ENCODE measurements around the gene MYH13. TPM values are rescaled to one million over a fixed set of nuclear protein-coding genes. Genes with fewer than 3 reads are reported as not detected.

MYH13 gene
- total RNA-seq, 1 experiment from 2014 or later, result not detected

- Histone ChIP-seq H3K36me3 (ENCODE audit: insufficient read depth, low read length, poor library complexity, severe bottlenecking) (no peaks in the 10 kb centered on the region), H3K4me3 (ENCODE audit: low read depth, low read length, poor library complexity, severe bottlenecking) (no peak overlapping the region), H3K27me3 (replicated peaks; ENCODE audit: insufficient read depth, low read depth, low read length, poor library complexity) (no peaks in the 10 kb centered on the region), H3K4me1 (ENCODE audit: insufficient read depth, low read length, poor library complexity, severe bottlenecking) (no peaks in the 10 kb centered on the region), H3K9me3 (ENCODE audit: low read depth, low read length, poor library complexity, severe bottlenecking) (no peaks in the 10 kb centered on the region), H3K27ac (ENCODE audit: low read depth, low read length, poor library complexity, severe bottlenecking) (no peak overlapping the region)
- no TSS peak for BruUV-seq (replicated peaks)
- intact Hi-C loops (cut with micrococcal nuclease; ENCODE audit: unreplicated experiment), result loop anchor here (1.0 kb wide), 1 partner anchor 287 kb away; no protein-coding TSS in a partner anchor
- POLR2A ChIA-PET (ENCODE audit: low non-redundant PET), result no interaction called here
- DNase-seq (ENCODE audit: low spot score), result peak; percentile 89
- CTCF ChIA-PET, result interaction anchor here (2.1 kb wide), 1 partner anchor 287 kb away, joined by 11 read pairs; no protein-coding TSS in a partner anchor
- TF ChIP-seq EZH2 (IDR thresholded peaks at IDR 0.05; ENCODE audit: borderline replicate concordance, low read depth, low read length, poor library complexity, severe bottlenecking) (no peak), CTCF (conservative IDR thresholded peaks at IDR 0.05; ENCODE audit: low read depth, low read length) (peak; percentile 95)
Observed at GRCh38 chr17:10327640-10328039, 45.2 kb downstream of the MYH13 start.

- Histone ChIP-seq H3K36me3 (ENCODE audit: insufficient read depth, low read length, poor library complexity, severe bottlenecking) (no peaks in the 10 kb centered on the region), H3K27me3 (replicated peaks; ENCODE audit: insufficient read depth, low read depth, low read length, poor library complexity) (no peaks in the 10 kb centered on the region), H3K4me3 (ENCODE audit: low read depth, low read length, poor library complexity, severe bottlenecking) (no peak overlapping the region), H3K27ac (ENCODE audit: low read depth, low read length, poor library complexity, severe bottlenecking) (no peak overlapping the region), H3K4me1 (ENCODE audit: insufficient read depth, low read length, poor library complexity, severe bottlenecking) (no peaks in the 10 kb centered on the region), H3K9me3 (ENCODE audit: low read depth, low read length, poor library complexity, severe bottlenecking) (no peaks in the 10 kb centered on the region)
- no TSS peak for BruUV-seq (replicated peaks)
- POLR2A ChIA-PET (ENCODE audit: low non-redundant PET), result interaction anchor here (0.6 kb wide), 1 partner anchor 294 kb away, joined by 8 read pairs; no protein-coding TSS in a partner anchor
- no peak for DNase-seq (ENCODE audit: low spot score)
- no peak for TF ChIP-seq CTCF (conservative IDR thresholded peaks at IDR 0.05; ENCODE audit: low read depth, low read length)
- TF ChIP-seq EZH2 (IDR thresholded peaks at IDR 0.05; ENCODE audit: borderline replicate concordance, low read depth, low read length, poor library complexity, severe bottlenecking), result no peak
- intact Hi-C loops (cut with micrococcal nuclease; ENCODE audit: unreplicated experiment), result no loop called here
- CTCF ChIA-PET, result interaction anchor here (0.9 to 2.2 kb wide), 2 partner anchors 289 to 293 kb away, joined by 5 to 15 read pairs; no protein-coding TSS in a partner anchor
Observed at GRCh38 chr17:10325031-10325695, 47.6 kb downstream of the MYH13 start.

DNA sequence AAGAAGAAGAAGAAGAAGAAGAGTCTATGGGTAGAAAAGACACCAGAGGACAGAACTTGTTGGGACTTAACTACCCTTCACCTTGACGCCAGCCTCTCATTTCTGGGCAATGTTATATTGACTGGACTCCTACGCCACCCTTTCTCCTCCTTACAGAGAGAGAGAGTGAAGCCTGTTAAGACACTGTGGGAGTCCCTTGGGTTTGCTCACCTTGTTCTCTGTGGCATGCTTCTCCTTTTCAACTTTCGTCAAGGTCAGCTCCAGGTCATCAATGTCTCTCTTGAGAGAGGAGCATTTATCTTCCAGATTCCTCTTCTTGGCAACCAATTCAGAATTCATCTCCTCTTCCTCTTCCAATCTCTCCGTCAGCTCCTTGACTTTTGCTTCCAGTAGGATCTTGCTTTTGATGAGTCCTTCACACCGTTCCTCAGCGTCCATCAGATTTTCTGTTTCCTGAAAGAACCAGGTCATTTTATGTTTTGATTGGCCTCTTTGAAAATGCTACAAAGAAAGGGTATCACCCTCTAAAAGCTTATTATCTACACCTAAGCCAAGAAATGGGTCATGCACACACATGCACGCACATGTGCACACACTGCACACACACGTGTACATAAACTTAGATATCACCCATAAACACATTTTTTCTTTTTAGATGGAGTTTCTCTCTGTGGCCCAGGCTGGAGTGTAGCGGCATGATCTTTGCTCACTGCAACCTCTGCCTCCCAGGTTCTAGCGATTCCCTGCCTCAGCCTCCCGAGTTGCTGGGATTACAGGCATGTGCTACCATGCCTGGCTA, 48.8 kb downstream of the MYH13 start:
- Histone ChIP-seq H3K4me1 (ENCODE audit: insufficient read depth, low read length, poor library complexity, severe bottlenecking) (no peaks in the 10 kb centered on the region), H3K27me3 (replicated peaks; ENCODE audit: insufficient read depth, low read depth, low read length, poor library complexity) (no peaks in the 10 kb centered on the region), H3K27ac (ENCODE audit: low read depth, low read length, poor library complexity, severe bottlenecking) (no peak overlapping the region), H3K36me3 (ENCODE audit: insufficient read depth, low read length, poor library complexity, severe bottlenecking) (no peaks in the 10 kb centered on the region), H3K4me3 (ENCODE audit: low read depth, low read length, poor library complexity, severe bottlenecking) (no peak overlapping the region), H3K9me3 (ENCODE audit: low read depth, low read length, poor library complexity, severe bottlenecking) (no peaks in the 10 kb centered on the region)
- TF ChIP-seq EZH2 (IDR thresholded peaks at IDR 0.05; ENCODE audit: borderline replicate concordance, low read depth, low read length, poor library complexity, severe bottlenecking) (no peak), CTCF (conservative IDR thresholded peaks at IDR 0.05; ENCODE audit: low read depth, low read length) (no peak)
- intact Hi-C loops (cut with micrococcal nuclease; ENCODE audit: unreplicated experiment), result no loop called here
- ChIA-PET CTCF (interaction anchor here (2.2 kb wide), 1 partner anchor 290 kb away, joined by 15 read pairs; no protein-coding TSS in a partner anchor), POLR2A (ENCODE audit: low non-redundant PET) (interaction anchor here (0.6 kb wide), 1 partner anchor 168 kb away, joined by 5 read pairs; no protein-coding TSS in a partner anchor)
- DNase-seq (ENCODE audit: low spot score), result no peak
- no TSS peak for BruUV-seq (replicated peaks)

Data from A673 (cell line).